Fibroblast of villous mesenchyme (primary cell): ENCODE data around the gene TMEM238. TPM values are rescaled to one million over a fixed set of nuclear protein-coding genes. Genes with fewer than 3 reads are reported as not detected.
"Not testable (repeated sequence)": the region's sequence is repeated elsewhere in the genome, so short reads cannot be mapped to it uniquely, and the experiment has no call there.

ENCODE experiments used
- DNase-seq: peaks from one replicate; pipeline ENCODE4 v3.0.0-alpha.2; 2010; ENCODE audit warnings: low read depth
- H3K4me3 ChIP-seq: 2 replicates; pipeline ENCODE4 v1.5.1; 2011; ENCODE audit warnings: low read depth, mild to moderate bottlenecking, low read length
- CTCF ChIP-seq: IDR thresholded peaks from 2 replicates; pipeline ENCODE4 v1.5.1; 2012; ENCODE audit warnings: low read depth, mild to moderate bottlenecking, low read length; ENCODE audit not compliant: insufficient read depth
- total RNA-seq: library from RNA; depleted of rRNA; stranded (reverse); fragments of >200 nt; gene quantifications from 2 replicates; pipeline ENCODE4 v1.2.3, GENCODE V29; 2012

TMEM238 gene
- total RNA-seq, 1 donor, result not detected

DNA sequence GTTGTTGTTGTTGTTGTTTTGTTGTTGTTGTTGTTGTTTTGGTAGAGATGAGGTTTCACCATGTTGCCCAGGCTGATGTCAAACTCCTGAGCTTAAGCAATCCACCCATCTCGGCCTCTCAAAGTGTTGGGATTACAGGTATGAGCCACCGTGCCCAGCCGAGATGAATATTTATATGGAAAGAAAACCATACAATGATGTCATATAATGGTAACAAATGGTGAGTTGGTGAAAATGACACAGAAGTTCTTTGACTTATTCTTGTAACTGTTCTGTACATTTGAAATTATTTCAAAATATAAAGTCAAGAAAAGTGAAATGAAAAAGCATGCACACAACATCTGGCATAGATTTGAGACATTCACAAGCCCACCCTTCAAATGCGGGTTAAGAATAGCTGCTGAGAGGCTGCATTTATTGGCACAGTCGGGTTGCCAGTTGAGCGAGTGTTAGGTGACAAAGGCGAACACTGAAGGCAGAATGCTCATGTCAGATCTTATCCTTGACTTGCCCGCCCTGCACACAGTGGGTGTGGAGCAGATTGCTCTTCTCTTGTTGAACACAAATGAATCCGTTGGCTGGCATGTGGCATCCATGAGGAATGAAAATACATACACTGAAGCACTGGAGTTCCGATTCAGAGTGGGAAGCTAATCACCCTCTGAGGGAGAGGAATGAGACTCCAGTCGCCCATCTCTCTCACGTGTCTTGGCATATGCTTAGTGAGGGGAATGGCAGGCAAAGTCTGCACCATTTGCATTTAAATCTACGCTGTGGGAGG, 39.3 kb upstream of the TMEM238 start:
- no peak for DNase-seq
- no peak for TF ChIP-seq CTCF
- H3K4me3 ChIP-seq, result no peak overlapping the region

DNA sequence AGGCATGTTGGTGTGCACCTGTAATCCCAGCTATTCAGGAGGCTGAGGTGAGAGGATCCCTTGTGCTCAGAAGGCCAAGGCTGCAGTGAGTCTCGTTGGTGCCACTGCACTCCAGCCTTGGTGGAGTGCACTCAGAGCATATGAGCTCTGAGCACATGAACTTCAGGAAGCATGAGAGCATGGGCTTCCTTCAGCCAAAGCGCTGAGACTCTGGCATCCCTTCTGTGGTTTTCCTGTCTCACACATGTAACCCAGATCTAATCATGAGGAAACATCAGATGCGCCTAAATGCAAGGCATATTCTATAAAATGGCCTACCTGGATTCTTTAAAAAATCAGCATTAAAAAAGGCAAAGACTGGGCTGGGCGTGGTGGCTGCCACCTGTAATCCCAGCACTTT, 37.2 kb upstream of the TMEM238 start:
- not testable (repeated sequence) for DNase-seq, H3K4me3 ChIP-seq

- TF ChIP-seq CTCF, result no peak
- no peak for DNase-seq
- no peak overlapping the region for H3K4me3 ChIP-seq
Observed at GRCh38 chr19:55419624-55420236, 35.6 kb upstream of the TMEM238 start.

DNA sequence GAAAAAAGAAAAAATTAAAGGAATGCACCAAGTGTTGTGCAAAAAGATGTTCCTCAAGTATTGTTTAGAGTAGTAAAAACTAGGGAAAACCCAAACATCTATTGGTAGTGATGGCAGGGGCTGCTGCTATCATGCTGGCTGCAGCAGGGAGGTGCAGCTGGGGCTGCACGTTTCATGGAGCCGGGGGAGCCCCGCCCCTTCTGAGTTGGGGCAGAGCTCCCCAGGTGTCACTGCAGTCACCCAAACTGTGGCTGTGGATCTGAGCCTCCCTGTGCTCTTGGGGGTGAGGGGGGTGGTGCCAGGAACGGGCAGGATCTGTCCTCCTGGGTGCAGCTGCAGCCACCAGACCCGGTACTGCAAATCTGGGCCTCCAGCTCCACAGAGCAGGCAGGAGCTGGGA, 35.0 kb upstream of the TMEM238 start:
- H3K4me3 ChIP-seq, result no peak overlapping the region
- no peak for TF ChIP-seq CTCF
- no peak for DNase-seq

DNA sequence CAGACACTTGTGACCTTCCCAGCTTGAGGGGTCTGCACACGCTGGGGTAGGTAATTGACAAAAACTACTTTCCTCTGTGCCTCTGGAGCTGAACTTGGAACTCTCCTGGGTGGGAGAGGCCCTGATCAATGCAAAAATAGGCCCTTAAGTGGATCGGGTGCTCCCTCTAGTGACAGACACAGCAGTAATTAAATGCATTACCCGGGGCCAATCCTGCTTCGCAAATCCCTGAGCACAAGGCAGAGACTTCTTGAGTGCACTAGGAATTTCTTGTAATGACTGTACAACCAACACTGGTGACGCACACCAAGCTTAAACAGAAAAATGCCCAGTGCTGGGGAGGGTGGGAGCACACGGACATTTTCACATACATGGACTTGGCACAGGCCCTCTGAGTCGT, 34.1 kb upstream of the TMEM238 start:
- peak; percentile 85 for DNase-seq
- peak; percentile 78 for TF ChIP-seq CTCF
- no peak overlapping the region for H3K4me3 ChIP-seq

- no peak overlapping the region for H3K4me3 ChIP-seq
- TF ChIP-seq CTCF, result no peak
- DNase-seq, result no peak
Observed at GRCh38 chr19:55410168-55410567, 26.1 kb upstream of the TMEM238 start.

- not testable (repeated sequence) for DNase-seq, H3K4me3 ChIP-seq
Observed at GRCh38 chr19:55409179-55409578, 25.1 kb upstream of the TMEM238 start.

GRCh38 chr19:55408533-55408872, 24.4 kb upstream of the TMEM238 start:
- no peak for TF ChIP-seq CTCF
- DNase-seq, result no peak
- peak overlapping the region; percentile 58 for H3K4me3 ChIP-seq
